A673 (cell line): ENCODE results near the gene TCEAL3. TPM values are rescaled to one million over a fixed set of nuclear protein-coding genes. Genes with fewer than 3 reads are reported as not detected.
"Not testable (repeated sequence)": the region's sequence is repeated elsewhere in the genome, so short reads cannot be mapped to it uniquely, and the experiment has no call there.

Source experiments
- BruUV-seq: library from RNA; stranded (reverse); fragments of 400-500 nt; replicated peaks from 2 replicates; lab custom pipeline; 2021; lab: Mats Ljungman, UMichigan
- CTCF ChIA-PET: fragments of 300-600 bp; sonication (Branson Sonifier 250); formaldehyde crosslinking; loops from one replicate; lab custom pipeline; 2022; ENCODE audit warnings: antibody characterized with exemption; lab: Charles Lee
- POLR2A ChIA-PET: fragments of 300-600 bp; sonication (Branson Sonifier 250); formaldehyde crosslinking; loops from one replicate; lab custom pipeline; 2022; ENCODE audit warnings: antibody characterized with exemption; ENCODE audit not compliant: low non-redundant PET; lab: Charles Lee
- DNase-seq: peaks from one replicate; pipeline ENCODE4 v3.0.0-alpha.2; 2015; ENCODE audit warnings: low spot score
- H3K27ac ChIP-seq: fragments of 200-600 bp; sonication (generic); 2 replicates; pipeline ENCODE4 v1.5.1; 2016; ENCODE audit warnings: mixed run types, low read depth, mild to moderate bottlenecking, mixed read lengths, antibody characterized with exemption, low read length; ENCODE audit not compliant: poor library complexity, severe bottlenecking
- H3K27me3 ChIP-seq: fragments of 200-600 bp; sonication (generic); replicated peaks from 2 replicates; pipeline ENCODE4 v1.6.1; 2017; ENCODE audit warnings: mixed run types, low read depth, mild to moderate bottlenecking, mixed read lengths, antibody characterized with exemption, low read length; ENCODE audit not compliant: insufficient read depth, poor library complexity
- H3K36me3 ChIP-seq: fragments of 200-600 bp; sonication (generic); 2 replicates; pipeline ENCODE4 v1.6.1; 2016; ENCODE audit warnings: mixed run types, mild to moderate bottlenecking, mixed read lengths, antibody characterized with exemption, low read length; ENCODE audit not compliant: insufficient read depth, poor library complexity, severe bottlenecking
- H3K4me1 ChIP-seq: fragments of 200-600 bp; sonication (generic); 2 replicates; pipeline ENCODE4 v1.6.1; 2017; ENCODE audit warnings: mixed run types, mild to moderate bottlenecking, mixed read lengths, antibody characterized with exemption, low read length; ENCODE audit not compliant: insufficient read depth, poor library complexity, severe bottlenecking
- H3K4me3 ChIP-seq: fragments of 200-600 bp; sonication (generic); 2 replicates; pipeline ENCODE4 v1.5.1; 2016; ENCODE audit warnings: low read depth, mixed run types, mild to moderate bottlenecking, mixed read lengths, low read length; ENCODE audit not compliant: poor library complexity, severe bottlenecking
- H3K9me3 ChIP-seq: fragments of 200-600 bp; sonication (generic); 2 replicates; pipeline ENCODE4 v1.6.1; 2016; ENCODE audit warnings: mixed run types, low read depth, mild to moderate bottlenecking, mixed read lengths, antibody characterized with exemption, low read length; ENCODE audit not compliant: poor library complexity, severe bottlenecking
- EZH2 ChIP-seq: fragments of 200-600 bp; sonication (generic); IDR thresholded peaks from 2 replicates; pipeline ENCODE4 v1.6.1; 2017; ENCODE audit warnings: borderline replicate concordance, low read depth, mild to moderate bottlenecking, mixed read lengths, antibody characterized with exemption, low read length; ENCODE audit not compliant: poor library complexity, severe bottlenecking
- intact Hi-C: fragments of 100-400 bp; cut with micrococcal nuclease; formaldehyde crosslinking; loops from one replicate; pipeline ENCODE4 v1.10.0; 2022; ENCODE audit not compliant: unreplicated experiment
- total RNA-seq: library from RNA; stranded (reverse); gene quantifications from 2 replicates; pipeline ENCODE4 v1.2.3, GENCODE V29; 2021
- TF ChIP-seq, protein P1 (sequence below): fragments of 300-800, 200-600 bp; sonication (generic); conservative IDR thresholded peaks from 2 replicates; pipeline ENCODE4 v1.5.1; 2017; ENCODE audit warnings: low read depth, mild to moderate bottlenecking, antibody characterized with exemption, low read length, moderate library complexity, mixed read lengths

The TCEAL3 gene
- total RNA-seq, 1 experiment from 2014 or later: 12.1 TPM

DNA sequence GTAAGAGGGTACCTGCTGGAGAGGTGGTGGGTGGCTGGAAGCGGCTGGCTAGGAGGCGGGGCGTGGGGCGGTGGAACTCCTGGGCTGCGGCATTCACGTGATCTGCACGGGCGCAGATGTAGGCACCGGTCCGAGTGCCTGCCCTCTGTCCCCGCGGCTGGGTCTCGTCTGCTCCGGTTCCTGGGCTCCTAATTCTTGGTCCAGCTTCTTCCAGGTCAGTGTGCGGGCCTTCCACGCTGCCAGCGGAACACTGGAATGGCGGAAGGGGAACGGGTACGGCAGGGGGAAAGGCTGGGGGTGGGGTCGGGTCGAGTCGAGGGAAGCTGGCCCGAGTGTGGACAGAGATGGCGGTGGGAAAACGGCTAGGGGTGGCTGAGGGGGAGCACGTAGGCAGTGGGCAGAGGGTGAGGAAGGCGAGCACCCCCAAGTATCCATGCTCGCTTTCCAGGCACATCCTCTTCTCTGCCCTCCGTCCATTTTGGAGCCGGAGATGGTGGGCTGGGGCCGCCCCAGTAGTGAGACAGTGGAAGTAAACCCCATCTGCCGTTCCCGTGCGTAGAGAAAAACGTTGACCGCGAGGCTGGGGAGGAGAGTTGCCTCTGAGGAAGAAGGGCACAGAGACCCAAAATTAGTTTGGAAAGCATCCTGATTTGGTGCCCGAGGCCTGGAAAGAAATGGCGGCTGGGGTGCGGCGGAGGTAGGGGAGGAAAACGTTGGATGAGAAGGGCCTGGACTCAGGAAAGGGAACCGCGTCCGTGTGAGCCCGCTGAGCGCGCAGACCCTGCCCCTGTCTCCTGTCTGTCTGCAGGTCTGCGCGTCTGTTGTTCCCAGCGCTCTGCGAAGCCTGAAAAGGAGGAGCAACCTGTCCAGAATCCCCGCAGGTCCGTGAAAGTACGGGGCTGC, 22.1 kb upstream of the TCEAL3 start, which contains the start of gene TCEAL4:
TSS of gene TCEAL4 (plus strand) at position 105 of the 903 bp plus-strand sequence. CDS start 1,161 bp downstream, outside the sequence.
- H3K36me3 ChIP-seq: no peaks in the 10 kb centered on the region
- TF ChIP-seq, protein P1, sequence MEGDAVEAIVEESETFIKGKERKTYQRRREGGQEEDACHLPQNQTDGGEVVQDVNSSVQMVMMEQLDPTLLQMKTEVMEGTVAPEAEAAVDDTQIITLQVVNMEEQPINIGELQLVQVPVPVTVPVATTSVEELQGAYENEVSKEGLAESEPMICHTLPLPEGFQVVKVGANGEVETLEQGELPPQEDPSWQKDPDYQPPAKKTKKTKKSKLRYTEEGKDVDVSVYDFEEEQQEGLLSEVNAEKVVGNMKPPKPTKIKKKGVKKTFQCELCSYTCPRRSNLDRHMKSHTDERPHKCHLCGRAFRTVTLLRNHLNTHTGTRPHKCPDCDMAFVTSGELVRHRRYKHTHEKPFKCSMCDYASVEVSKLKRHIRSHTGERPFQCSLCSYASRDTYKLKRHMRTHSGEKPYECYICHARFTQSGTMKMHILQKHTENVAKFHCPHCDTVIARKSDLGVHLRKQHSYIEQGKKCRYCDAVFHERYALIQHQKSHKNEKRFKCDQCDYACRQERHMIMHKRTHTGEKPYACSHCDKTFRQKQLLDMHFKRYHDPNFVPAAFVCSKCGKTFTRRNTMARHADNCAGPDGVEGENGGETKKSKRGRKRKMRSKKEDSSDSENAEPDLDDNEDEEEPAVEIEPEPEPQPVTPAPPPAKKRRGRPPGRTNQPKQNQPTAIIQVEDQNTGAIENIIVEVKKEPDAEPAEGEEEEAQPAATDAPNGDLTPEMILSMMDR: no peak
- TF ChIP-seq EZH2: no peak
- POLR2A ChIA-PET: no interaction called here
- BruUV-seq: no TSS peak
- no peaks in the 10 kb centered on the region for H3K4me1 ChIP-seq
- no peaks in the 10 kb centered on the region for H3K9me3 ChIP-seq
- DNase-seq: peak; percentile 26
- peak within 1 kb of the TSS; percentile 47 for H3K27ac ChIP-seq
- intact Hi-C loops: no loop called here
- CTCF ChIA-PET: interaction anchor here (0.7 kb wide), 1 partner anchor 36 kb away, joined by 11 read pairs; no protein-coding TSS in a partner anchor
- H3K4me3 ChIP-seq: peak within 1 kb of the TSS; percentile 62
- peaks cover 5% of the 10 kb centered on the region for H3K27me3 ChIP-seq

DNA sequence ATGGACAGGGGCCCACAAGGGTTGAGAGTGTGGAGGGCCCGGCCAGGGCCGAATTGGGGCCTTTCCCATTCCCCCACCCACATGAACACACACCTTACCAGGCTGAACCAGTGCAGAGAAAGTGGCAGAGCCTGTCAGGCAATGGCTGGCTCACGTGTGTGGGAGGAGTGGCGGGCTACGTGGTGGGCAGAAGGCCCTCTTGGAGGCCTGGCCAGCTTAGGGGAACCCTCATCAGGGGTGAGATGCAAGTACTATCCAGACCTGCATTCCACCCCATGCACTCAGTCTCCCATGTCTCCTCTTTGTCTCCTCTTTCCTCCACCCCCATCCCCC, 21.5 kb upstream of the TCEAL3 start:
- CTCF ChIA-PET: no interaction called here
- intact Hi-C loops: no loop called here

DNA sequence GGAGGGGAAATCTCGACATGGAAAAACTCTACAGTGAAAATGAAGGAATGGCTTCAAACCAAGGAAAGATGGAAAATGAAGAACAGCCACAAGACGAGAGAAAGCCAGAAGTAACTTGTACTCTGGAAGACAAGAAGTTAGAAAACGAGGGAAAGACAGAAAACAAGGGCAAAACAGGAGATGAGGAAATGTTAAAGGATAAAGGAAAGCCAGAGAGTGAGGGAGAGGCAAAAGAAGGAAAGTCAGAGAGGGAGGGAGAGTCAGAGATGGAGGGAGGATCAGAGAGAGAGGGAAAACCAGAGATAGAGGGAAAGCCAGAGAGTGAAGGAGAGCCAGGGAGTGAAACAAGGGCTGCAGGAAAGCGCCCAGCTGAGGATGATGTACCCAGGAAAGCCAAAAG, 21.1 kb upstream of the TCEAL3 start:
- TF ChIP-seq, protein P1: no peak
- no peak for TF ChIP-seq EZH2
- Histone ChIP-seq H3K4me3 (peak overlapping the region; percentile 62), H3K36me3 (no peaks in the 10 kb centered on the region), H3K27me3 (peaks cover 1% of the 10 kb centered on the region), H3K27ac (no peak overlapping the region), H3K4me1 (no peaks in the 10 kb centered on the region), H3K9me3 (no peaks in the 10 kb centered on the region)
- CTCF ChIA-PET: no interaction called here
- intact Hi-C loops: no loop called here
- POLR2A ChIA-PET: no interaction called here
- no TSS peak for BruUV-seq
- no peak for DNase-seq

More for the DNA sequence above, 21.5 kb upstream of the TCEAL3 start:
- TF ChIP-seq, protein P1: no peak
- TF ChIP-seq EZH2: no peak
- Histone ChIP-seq H3K27me3 (peaks cover 4% of the 10 kb centered on the region), H3K9me3 (no peaks in the 10 kb centered on the region), H3K4me3 (peak overlapping the region; percentile 62), H3K4me1 (no peaks in the 10 kb centered on the region), H3K27ac (peak overlapping the region; percentile 47), H3K36me3 (no peaks in the 10 kb centered on the region)
- no TSS peak for BruUV-seq
- POLR2A ChIA-PET: no interaction called here
- no peak for DNase-seq

DNA sequence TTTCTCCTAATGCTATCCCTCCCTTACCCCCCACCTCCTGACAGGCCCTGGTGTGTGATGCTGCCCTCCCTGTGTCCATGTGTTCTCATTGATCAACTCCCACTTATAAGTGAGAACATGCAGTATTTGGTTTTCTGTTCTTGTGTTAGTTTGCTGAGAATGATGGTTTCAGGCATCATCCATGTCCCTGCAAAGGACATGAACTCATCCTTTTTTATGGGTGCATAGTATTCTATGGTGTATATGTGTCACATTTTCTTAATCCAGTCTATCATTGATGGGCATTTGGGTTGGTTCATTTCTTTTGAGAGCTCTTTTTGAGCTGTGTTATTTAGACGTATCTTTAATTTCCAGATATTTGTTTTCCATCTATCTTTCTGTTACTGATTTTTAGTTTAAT, 15.5 kb upstream of the TCEAL3 start:
- H3K27me3 ChIP-seq, intact Hi-C loops, H3K9me3 ChIP-seq, BruUV-seq, POLR2A ChIA-PET, CTCF ChIA-PET, DNase-seq, H3K4me1 ChIP-seq, H3K36me3 ChIP-seq, H3K4me3 ChIP-seq, H3K27ac ChIP-seq: not testable (repeated sequence)

DNA sequence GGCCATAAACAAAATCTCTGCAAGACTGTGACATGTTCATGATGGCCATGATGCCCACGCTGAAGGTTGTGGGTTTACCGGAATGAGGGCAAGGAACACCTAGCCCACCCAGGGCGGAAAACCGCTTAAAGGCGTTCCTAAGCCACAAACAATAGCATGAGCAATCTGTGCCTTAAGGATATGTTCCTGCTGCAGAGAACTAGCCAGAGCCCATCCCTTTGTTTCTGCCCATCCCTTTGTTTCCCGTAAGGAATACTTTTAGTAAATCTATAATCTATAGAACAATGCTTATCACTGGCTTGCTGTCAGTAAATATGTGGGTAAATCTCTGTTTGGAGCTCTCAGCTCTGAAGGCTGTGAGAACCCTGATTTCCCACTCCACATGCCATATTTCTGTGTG, 12.6 kb upstream of the TCEAL3 start:
- CTCF ChIA-PET, POLR2A ChIA-PET, DNase-seq, H3K36me3 ChIP-seq, H3K27me3 ChIP-seq, H3K9me3 ChIP-seq, H3K4me3 ChIP-seq, BruUV-seq, intact Hi-C loops, H3K4me1 ChIP-seq, H3K27ac ChIP-seq: not testable (repeated sequence)
